CD1c-positive myeloid dendritic cell (primary cell): ENCODE measurements around the gene MAFG.

Experiments
- DNase-seq: peaks from one replicate; pipeline ENCODE4 v3.0.0-alpha.2; 2016; ENCODE audit errors: extremely low spot score

The MAFG gene

DNA sequence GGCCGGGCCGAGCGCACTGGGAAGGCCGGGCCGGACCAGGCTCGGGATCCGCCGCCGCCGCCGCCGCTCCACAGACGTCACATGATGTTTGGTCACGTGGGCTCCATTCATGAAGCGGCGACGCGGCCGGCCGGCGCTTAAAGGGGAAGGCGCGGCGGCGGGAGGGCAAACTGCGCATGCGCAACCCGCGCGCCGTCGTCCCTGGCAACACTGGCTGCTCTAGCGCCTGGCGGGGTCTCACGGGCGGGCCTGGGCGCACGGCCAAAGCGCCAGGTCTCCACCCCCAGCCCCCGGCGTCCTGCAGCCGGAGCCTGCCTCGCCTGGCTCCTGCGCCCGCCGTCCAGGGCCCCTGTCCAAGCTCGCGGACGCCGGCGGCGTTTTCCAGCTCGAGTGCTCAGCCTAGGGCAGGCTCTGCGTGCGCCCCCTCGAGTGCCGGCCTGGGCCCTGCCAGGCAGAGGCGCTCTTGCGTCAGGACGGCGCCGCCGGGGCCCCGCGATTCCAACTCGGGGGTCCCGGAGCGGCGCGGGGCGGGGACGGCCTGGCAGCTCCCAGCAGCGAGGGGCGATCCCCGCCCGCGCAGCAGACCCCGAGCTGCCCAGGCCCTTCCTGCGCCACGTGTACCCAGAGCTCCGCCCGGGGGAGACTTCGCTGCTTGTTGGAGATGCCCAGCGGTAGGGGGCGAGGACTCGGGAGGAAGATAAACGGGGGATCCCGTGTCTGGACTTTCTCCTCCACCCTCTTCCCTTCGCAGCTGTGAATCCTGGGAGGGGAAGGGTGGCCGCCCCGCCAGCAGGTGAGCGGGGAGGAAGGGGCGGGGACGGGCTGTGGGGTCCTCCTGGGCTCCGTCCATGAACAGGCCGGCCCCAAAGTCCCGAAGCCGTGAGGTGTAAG, at the start of gene MAFG:
MAFG (minus strand) TSS at position 83 of the 891 bp plus-strand sequence. CDS start 4,550 bp downstream, outside the sequence.
- peak; percentile 98 for DNase-seq

DNA sequence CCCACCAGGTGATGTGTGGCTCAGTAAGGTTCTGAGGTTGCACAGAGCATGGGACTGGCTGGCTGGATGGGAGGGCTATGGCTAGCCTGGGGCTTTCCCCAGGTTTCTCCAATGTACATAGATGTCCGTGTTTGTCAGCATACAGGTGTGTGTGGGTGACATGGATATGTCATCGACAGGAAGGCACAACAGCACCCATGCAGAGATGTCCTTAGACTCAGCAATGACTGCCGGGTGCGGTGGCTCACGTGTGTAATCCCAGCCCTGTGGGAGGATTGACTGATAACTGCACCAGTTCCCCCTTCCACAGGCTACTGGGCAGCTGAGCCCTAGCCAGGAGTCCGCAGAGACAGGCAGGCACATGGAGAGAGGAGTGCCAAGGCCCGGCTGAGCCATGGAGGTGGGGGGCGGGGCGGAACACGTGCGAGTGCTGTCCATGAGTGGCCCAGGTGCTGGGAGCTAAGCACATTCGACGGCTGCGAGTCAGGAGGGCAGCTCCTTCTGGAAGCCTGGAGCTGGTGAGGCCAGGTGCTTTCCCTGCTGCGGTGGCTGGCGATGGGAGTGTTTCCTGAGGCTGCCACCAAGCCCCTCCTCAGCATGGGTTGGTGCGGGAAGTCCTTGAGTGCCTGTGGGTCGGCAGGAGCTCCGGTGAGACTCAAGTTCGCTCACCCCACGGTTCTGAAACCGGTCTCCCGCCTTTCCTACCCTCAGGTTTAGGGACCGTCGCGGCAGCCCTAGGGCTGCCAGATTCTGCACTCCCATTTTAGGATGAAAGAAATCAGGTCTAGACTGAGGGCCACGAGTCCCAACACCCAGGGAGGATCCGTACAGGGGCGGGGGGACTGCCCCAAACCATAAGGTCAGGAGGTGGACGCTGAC, 49.0 kb upstream of the MAFG start:
- DNase-seq, result peak; percentile 58

DNA sequence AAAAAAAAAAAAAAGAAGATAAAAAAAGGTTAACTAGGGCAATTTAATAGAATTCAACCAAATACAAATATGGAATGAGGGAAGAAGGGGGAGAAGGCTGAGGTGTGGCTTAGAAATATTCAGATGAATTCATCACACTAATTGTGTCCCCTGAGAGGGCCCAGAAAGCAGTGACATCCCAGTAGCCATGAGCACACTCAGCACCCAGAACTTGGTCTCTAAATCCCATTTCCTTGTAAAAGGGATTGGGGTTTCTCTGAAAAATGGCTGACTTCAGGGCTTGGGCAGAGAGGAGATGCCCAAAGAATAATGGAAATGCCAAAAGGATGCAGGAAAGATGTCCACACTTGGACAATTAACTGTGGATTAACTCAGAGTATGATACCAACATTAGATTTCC, 45.9 kb upstream of the MAFG start:
- DNase-seq, result no peak

DNA sequence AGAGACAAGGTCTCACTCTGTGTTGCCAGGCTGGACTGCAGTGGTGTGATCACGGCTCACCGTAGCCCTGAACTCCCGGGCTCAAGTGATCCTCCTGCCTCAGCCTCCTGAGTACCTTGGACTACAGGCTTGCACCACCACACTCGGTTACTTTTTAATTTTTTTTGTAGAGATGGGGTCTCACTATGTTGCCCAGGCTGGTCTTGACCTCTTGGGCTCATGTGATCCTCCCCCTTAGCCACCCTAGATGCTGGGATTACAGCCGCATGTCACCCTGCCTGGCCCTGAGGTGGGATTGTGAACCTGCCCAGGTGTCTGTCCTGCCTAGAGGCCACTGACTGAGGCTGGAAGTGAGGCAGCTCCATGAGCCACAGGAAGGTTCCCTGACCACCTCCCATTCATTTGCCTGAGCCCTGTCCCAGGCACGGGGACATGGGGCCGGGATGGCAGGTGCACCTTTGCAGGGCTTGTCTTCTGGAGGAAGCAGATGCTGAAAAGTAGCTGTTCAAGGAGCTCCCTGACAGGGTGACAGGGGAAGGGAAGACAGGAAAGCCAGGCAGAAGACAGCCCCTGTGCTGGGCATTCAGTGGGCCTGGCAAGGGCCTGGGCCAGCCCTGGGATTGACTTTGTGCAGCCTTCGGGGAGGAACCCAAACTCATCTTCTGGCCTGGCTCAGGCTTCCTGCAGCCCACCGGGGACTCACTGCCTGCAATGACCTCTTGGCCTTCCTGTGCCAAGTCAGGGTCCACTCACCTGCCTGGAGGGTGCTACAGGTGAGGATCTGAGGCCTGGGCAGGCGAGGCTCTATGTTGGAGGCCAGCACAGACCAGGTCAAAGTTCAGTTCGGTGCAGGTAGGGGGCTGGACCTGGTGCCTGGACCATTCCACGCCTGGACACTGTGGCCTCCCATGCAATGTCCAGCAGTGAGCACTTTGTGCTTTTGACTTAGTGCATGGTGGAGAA, 41.6 kb upstream of the MAFG start:
- no peak for DNase-seq

DNA sequence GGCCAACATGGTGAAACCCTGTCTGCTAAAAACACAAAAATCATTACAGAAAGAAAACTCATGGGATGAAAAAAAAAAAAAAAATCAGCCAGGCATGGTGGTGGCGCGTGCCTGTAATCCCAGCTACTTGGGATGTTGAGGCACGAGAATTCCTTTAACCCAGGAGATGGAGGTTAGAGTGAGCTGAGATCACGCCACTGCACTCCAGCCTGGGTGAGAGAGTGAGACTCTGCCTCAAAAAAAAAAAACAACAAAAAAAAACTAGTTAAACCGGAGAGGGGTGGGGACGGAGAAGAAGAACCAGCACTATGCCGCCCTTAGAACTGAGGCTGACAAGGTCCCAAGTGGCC, 40.8 kb upstream of the MAFG start:
- DNase-seq, result no peak

DNA sequence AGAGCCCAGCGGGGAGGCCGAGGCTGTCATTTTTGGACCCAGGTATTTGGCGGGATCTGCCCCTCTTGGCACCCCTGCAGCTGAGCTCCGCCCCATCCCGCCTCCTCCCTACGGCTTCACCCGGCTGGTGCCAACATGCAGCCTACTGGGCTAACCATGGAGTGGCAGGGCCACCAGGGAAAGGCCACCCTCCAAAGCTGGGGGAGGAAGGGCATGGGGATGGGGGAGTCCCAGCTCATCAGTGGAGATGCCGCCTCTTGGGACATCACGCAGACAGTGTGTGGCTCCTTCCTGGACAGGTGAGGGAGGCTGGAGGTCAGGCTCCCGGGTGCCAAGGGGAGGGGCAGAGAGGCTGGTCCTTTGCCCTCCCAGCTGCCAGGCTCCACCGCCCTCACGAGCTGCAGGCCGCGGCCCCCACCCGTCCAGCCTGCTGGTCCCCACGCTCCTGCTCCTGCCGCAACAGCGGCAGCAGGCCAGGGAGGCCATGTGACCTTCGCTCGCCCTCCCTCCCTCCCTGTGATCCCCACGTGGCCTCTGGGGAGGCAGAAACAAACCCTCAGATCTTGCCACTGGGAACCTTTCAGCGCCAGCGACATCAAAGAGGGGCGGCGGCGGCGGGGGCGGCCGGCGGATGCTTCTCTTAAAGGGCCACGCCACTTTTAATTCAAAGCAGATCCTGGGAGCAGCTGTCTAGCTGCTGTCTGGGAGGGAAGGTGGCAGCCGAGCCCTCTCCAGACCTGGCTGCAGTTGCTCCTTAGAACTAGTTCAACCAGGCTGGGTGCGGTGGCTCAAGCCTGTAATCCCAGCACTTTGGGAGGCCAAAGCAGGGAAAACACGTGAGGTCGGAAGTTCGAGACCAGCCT, 40.2 kb upstream of the MAFG start:
- peak; percentile 90 for DNase-seq

DNA sequence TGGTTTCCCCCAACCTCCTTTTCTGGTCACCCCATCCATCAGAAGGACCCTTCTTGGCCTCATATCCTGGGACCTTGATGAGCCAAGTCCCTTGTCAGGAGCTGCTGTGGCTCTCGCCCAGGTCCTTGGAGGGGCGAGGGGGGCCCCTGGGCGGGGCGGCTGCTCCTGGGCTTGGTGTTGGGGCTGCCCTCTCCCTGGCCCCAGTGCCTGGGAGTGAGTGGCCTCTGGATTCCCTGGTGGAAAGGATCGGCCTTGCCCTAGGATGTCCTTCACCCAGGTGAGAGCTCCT, 39.7 kb upstream of the MAFG start:
- DNase-seq, result no peak

DNA sequence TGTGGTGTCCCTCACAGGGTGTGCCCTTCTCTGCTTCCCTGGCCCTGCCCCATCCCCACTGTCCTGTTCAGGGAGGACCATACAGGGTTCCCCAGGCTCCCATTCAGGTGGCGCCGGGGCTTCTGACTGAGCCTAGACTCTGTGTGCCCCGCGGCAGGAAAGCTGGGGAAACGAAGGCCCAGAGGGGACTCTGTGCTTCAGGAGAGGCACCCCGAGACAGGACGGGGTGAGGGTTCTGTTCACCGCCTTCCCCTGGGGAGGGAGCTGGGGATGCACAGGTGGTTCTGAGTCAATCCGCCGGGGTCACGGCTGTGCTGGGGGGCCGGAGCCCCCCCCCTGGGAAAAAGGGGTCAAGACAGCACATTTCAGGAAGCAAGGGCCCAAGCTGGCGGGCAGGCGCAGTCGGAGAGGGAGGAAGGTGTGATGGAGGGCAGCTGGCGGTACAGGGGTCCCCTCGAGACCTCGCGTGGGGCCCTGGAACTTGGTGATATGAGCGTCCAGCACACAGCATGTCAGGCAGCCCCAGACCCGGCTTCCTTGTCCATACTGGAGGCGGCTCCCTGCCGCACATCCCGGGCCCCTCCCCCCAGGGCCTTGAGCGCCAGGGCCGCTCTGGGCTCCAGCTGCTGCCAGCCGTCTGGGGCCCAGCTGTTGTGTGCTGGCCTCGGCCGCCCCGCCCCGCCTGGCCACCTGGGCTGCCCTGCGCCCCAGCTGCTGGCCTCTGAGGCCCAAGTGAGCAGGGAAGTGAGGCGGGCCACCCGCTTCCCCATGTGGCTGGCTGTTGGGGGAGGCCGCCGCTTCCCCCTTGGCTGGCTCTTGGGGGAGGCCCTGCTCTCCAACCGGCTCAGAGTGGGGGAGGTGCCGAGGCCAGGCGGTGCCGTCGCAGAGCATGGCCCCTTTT, 39.1 kb upstream of the MAFG start:
- peak; percentile 53 for DNase-seq

DNA sequence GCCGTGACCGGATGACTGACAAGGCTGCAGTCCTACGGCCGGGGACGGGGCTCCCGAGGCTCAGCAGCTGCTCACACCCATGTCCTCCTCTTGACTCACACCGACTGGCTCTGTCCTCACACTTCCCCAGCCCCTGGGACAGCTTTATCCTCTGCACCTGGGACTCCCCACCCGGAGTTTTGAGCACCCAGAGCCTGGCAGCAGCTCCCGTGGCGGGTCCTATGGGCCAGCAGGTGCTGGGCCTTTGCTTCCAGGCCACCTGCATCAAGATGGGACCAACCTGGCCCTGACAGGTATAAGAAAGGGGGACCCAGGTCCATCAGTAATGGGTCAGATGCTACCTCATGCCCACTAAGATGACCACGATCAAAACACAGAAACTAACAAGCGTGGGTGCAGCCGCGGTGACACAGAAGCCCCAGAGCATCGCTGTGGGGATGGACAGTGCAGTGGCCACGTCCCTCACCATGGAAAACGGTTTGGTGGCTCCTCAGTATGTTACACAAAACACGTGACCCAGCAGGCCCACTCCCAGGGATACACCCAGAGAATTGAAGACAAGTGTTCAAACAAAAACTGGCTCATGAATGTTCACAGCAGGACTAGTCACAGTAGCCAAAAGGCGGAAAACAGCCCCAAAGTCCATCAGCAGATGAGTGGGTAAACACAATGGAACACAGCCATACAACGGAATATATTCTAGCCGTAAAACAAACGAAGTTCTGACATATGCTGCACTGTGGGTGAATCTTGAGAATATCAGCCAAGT, 36.7 kb upstream of the MAFG start:
- no peak for DNase-seq

DNA sequence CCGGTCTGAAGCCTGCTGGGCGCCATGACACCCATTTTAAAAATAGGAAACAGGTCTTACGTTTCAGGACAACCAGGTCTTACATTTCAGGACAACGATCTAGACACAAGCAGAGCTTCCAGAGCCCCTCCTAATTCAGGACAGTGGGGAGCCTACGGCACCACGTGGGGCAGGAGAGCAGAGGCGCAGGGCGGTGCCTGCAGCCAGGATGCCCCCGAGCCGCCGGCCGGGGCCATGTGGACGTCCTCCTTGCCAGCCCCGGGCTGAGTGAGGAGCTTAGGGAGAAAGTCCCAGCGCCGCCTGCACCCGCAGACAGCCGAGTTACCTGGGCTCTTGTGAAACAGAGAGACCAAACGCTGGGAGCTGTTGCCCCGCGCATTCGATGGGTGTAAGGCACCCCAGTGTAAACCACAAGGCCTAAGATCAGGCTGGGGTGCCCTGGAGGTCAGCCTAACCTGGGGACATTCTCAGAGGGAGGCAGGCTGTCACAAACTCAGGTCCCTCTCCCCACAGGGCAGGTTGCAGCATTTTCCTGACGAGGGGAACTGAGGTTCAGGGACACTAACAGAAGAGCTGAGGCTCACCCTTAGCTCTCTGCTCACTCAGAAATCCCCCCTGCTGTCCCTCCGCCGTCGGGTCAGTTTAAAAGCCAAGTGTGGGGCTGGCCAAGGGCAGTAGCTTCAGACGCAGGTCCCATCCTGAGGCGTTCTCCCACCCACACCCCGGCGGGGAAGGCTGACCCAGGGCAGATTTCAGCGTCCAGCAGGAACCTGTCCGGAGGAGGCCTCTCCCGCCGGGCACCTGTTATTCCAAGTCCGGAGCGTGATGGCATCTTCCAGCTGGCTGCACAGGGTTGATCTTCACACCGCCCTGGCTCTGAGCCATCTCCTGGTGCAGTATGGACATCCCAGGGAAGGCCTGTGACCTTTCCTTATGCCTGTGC, 35.2 kb upstream of the MAFG start:
- no peak for DNase-seq

DNA sequence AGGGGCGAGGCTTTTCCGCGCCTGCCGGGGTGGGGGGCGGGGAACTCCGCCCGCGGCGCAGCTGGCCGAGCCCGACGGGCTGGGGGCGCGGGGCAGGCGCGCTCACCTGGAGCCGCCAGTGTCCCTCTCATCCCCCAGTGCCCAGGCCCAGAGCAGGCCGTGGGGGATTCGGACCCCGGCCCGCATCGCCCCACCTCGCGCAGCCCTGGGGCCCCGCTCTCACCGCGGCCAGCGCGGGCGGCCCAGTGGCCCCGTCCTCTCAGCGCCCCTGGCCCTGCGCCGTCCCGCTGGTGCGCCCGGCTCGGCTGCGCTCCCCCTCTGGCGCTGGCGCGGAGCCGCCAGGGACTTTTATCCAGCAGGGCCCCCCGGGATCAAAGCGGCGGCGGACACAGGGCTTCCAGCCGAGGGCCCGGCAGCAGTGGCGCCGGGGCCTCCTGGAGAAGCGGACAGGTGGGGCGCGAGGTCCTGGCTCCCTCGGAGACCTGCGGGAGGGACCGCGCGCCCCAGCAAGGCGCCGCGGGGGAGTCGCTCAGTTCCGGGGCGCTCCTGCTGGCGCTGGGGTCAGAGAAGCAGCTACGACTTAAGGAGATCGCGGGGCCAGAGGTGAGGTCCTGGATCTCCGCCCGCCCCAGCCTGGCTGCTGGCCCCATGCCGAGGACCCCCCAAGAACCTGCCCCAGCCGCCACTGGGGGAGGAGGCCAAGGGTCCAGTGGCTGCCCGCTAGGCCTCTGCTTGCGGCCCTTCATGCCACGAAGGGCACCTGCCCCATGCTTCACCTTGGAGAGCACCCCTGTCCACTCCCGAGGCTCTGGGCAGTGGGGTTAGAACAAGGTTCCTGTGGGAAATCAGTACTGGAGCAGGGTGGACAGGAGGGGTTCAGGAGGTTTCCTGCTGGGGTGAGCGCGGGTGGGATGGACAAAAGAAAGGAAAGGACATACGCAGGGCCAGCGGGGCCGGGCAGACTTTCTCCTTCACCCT, 34.3 kb upstream of the MAFG start:
- no peak for DNase-seq

DNA sequence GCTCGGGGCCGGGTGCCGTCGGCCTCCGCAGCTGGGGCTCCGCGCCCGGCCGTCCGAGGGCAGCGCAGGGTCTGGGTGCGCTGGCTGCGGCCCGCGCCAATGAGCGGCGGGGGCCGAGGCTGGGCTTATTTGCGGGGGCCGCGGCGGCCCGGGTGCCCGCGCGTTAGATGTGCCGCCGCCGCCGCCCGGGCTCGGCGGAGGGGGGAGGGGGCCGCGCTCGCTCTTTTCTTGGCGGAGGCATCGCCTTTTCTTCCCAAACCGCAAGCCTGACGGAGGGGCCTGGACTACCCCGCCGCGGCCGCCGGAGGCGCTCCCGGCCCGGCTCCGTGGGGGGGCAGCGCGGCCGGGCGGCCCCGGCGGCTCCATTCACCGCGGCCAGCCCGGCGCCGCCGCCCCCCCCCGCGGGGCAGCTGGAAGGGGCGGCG, 33.6 kb upstream of the MAFG start, which contains the start of gene NOTUM:
NOTUM (minus strand) TSS at position 101 of the 425 bp plus-strand sequence. CDS start 278 bp downstream, outside the sequence.
- peak; percentile 16 for DNase-seq

DNA sequence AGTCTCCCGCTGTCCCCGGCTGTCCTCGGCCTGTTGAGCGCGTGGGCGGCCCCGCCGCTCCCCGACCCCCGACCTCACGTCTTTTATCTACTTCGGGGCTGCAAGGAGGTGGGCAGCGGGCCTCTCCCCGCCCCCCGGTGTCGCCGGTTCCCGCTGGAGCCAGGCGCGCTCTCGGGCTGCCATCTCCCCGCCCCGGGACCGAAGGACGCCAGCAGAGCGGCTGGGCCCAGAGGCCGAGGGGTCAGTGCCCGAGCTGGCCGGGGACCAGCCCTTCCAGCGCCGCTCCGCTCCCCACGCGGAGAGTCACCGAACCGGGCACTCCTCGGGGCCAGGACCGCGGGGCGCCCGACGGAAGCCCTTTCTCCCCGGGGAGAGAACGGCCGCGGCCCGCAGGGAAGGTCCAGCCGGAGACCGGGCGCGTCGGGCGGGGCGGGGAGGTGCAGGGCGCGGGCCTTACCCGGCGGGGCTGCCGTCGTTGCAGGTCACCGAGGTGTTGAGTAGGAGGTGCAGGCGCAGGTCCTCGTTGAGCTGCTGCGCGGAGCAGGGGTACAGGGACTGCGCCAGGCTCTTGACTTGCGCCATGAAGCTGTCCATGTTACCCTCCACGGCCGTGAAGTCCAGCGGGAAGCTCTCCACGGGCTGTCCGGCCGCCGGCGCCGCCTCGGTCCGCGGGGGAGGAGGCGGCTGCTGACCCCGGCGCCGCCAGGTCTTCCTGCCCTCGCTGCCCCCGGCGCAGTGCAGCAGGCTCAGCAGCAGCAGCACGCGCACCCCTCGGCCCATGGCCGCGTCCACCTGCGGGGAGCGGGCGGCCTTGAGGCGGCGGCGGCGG, 32.8 kb upstream of the MAFG start:
- DNase-seq, result no peak

DNA sequence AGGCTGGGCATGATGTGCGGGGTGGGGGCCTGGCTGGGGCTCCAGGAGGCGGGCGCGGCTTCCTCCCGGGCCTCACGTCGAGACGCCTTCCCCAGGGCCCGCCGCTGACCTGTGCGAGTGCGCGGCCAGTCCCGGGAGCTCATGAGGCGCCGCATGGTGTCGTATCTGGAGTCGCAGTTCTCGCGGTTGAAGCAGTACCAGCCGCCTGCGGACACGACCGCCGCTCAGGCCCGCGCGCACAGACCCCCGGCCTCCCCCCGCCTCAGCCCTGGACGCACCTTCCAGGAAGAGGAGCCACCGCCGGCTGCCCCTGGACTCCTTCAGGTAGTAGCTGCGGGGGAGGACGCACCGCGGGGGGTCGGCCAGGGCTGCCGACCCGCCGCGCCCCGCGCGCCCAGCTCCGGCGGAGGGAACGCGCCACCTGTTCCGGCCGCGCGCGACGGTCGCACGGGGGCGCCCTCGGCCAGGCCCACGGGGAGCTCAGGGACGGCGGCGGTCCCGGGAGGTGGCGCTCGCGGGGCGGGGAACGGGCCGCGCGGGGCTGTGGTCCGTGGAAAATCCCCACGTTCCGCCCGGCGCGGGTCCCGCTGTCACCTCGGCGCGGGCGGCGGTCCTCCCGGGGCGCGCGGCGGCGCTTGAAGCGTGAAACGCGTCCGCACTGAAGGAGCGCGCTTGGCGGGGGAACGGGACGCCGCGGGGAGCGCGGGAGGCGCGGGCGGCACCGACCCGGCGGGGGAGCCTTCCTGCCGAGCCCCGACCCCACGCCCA, 32.0 kb upstream of the MAFG start:
- DNase-seq, result peak; percentile 88
